ENCODE data around the gene TRAIP.

DNA sequence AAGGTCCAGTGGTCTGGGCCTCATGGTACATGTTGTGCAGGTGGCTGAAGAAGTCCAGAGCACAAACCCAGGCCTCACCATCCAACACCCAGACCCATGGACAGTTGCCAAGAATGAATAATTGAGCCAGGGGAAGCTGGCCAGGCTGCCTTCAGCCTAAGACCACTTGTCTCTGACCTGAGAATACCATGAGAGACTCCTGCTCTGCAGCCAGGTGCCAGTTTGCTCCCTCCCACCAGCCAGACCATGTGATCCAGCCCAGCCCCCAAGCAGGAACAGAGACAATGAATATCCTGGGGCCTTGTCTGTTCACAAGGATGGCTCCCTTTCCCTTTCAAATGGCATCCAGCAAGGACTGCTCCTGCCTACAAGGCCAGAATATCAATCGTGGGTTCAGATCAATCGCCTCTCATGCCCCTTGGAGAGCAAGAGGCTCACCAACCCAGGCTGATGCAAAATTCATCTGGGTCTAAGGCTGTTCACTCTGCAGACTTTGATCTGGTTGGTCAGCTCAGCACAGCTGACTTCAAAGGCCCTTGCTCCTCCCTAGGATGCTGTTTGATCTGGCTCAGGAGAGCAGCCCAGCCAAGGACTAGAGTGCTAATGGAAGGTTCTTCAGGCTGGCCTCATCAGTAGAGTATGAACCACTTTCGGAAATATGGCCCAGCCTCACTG is 13.4 kb downstream of the TRAIP start:
- no peak for TF ChIP-seq POLR2AphosphoS5 (IDR thresholded peaks at IDR 0.05; ENCODE audit: insufficient read depth in 1 of 2, low read depth in 1 of 2)
- TF ChIP-seq CTCF (IDR thresholded peaks at IDR 0.05): no peak
- no peak for TF ChIP-seq POLR2A (IDR thresholded peaks at IDR 0.05)

Measured in vagina (tissue), 2 donors.